ENCODE measurements around the gene PISD. TPM values are rescaled to one million over a fixed set of nuclear protein-coding genes. Genes with fewer than 3 reads are reported as not detected.

PISD gene
- total RNA-seq, 1 donor, result 37.3 TPM

DNA sequence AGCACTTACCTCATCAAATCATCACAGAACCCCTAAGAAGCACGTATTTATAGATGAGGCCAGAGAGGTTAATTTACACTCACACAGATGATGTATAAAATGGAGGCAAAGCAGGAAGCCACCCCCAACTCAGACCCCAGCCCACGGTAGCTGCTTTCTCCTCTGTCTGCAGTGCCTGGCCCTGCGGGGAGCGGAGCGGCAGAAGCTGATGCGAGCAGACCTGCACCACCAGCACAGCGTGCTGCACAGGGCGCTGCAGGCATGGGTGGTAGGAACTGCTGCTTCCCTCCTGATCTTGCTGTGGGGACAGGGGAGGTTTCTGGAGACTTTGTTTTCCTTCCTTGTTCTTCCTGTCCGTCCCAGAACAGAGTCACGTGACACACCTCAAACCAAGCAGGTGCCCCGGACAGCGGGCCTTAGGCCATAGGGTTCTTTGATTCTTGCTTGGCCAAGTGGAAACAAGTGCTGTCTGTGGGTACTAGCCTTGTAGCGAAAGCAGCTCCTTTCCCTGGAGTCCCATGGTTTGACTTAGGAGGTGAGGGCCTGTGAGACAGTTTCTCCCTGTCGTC is 57.8 kb downstream of the PISD start:
- Histone ChIP-seq H3K4me3 (ENCODE audit: insufficient read depth, low read length) (no peak overlapping the region), H4K20me1 (ENCODE audit: insufficient read depth, low read length) (no peaks in the 10 kb centered on the region), H3K27ac (ENCODE audit: low read depth, low read length) (no peak overlapping the region), H3K9me3 (ENCODE audit: low read depth, low read length) (no peaks in the 10 kb centered on the region), H3K4me1 (ENCODE audit: insufficient read depth, low read length) (peaks cover 13% of the 10 kb centered on the region), H3K27me3 (ENCODE audit: insufficient read depth, low read length) (no peaks in the 10 kb centered on the region), H3K36me3 (ENCODE audit: insufficient read depth, low read length) (peaks cover 2% of the 10 kb centered on the region), H3K79me2 (ENCODE audit: insufficient read depth, low read length) (no peaks in the 10 kb centered on the region), H2AFZ (ENCODE audit: low read length) (no peak overlapping the region), H3K4me2 (ENCODE audit: insufficient read depth, low read length) (no peak overlapping the region)
- no peak for DNase-seq (ENCODE audit: insufficient read length, low spot score, missing footprints)
- TF ChIP-seq, protein P1, sequence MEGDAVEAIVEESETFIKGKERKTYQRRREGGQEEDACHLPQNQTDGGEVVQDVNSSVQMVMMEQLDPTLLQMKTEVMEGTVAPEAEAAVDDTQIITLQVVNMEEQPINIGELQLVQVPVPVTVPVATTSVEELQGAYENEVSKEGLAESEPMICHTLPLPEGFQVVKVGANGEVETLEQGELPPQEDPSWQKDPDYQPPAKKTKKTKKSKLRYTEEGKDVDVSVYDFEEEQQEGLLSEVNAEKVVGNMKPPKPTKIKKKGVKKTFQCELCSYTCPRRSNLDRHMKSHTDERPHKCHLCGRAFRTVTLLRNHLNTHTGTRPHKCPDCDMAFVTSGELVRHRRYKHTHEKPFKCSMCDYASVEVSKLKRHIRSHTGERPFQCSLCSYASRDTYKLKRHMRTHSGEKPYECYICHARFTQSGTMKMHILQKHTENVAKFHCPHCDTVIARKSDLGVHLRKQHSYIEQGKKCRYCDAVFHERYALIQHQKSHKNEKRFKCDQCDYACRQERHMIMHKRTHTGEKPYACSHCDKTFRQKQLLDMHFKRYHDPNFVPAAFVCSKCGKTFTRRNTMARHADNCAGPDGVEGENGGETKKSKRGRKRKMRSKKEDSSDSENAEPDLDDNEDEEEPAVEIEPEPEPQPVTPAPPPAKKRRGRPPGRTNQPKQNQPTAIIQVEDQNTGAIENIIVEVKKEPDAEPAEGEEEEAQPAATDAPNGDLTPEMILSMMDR (IDR thresholded peaks at IDR 0.05; ENCODE audit: extremely low read depth, low read depth, low read length), result no peak

DNA sequence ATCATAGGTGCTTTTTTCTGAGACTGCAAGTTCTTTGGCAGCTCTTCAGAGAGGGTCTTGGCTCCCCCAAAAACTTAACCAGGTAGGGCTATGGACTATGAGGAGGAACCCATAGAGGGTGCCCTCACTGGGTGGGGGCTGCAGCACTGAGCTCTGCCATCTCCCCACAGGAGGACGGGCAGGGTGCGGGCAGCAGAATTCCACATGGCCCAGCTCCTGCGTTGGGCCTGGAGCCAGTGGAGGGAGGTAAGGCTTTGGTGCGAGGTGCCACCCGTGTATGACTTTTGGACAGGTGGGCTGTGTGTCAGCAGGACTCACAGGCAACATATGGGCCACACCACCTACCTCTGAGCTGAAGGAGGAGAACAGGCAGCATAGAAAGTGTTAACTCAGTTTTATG is 58.4 kb downstream of the PISD start:
- no peaks in the 10 kb centered on the region for H3K79me2 ChIP-seq (ENCODE audit: insufficient read depth, low read length)
- H3K9me3 ChIP-seq (ENCODE audit: low read depth, low read length), result no peaks in the 10 kb centered on the region
- peaks cover 2% of the 10 kb centered on the region for H3K36me3 ChIP-seq (ENCODE audit: insufficient read depth, low read length)
- H2AFZ ChIP-seq (ENCODE audit: low read length), result no peak overlapping the region
- H3K4me3 ChIP-seq (ENCODE audit: insufficient read depth, low read length), result no peak overlapping the region
- H3K4me2 ChIP-seq (ENCODE audit: insufficient read depth, low read length), result no peak overlapping the region
- no peak overlapping the region for H3K27ac ChIP-seq (ENCODE audit: low read depth, low read length)
- DNase-seq (ENCODE audit: insufficient read length, low spot score, missing footprints), result no peak
- H3K4me1 ChIP-seq (ENCODE audit: insufficient read depth, low read length), result peaks cover 13% of the 10 kb centered on the region
- H3K27me3 ChIP-seq (ENCODE audit: insufficient read depth, low read length), result no peaks in the 10 kb centered on the region
- TF ChIP-seq, protein P1 (IDR thresholded peaks at IDR 0.05; ENCODE audit: extremely low read depth, low read depth, low read length), result no peak
- no peaks in the 10 kb centered on the region for H4K20me1 ChIP-seq (ENCODE audit: insufficient read depth, low read length)

DNA sequence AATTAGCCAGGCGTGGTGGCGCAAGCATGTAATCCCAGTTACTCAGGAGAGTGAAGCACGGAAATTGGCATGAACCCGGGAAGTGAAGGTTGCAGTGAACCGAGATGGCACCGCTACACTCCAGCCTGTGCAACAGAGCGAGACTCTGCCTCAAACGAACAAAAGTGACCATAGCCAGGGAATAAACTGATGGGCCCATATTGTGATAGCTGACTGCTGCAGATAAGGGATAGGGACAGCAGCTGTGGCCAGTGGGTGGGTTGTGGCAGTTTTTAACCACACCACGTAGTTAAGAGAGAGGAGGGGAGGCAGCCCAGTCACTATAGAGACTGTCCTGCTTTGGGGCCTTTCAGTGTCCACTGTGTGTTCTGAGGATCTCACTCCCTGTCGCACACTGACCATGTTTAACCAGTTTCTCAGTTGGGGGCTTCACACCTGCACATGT is 58.9 kb downstream of the PISD start:
- peak overlapping the region; percentile 66 for H3K27ac ChIP-seq (ENCODE audit: low read depth, low read length)
- no peak for DNase-seq (ENCODE audit: insufficient read length, low spot score, missing footprints)
- no peak overlapping the region for H2AFZ ChIP-seq (ENCODE audit: low read length)
- H3K27me3 ChIP-seq (ENCODE audit: insufficient read depth, low read length), result no peaks in the 10 kb centered on the region
- no peaks in the 10 kb centered on the region for H3K79me2 ChIP-seq (ENCODE audit: insufficient read depth, low read length)
- H3K4me3 ChIP-seq (ENCODE audit: insufficient read depth, low read length), result no peak overlapping the region
- no peak overlapping the region for H3K4me2 ChIP-seq (ENCODE audit: insufficient read depth, low read length)
- TF ChIP-seq, protein P1 (IDR thresholded peaks at IDR 0.05; ENCODE audit: extremely low read depth, low read depth, low read length), result no peak
- peaks cover 2% of the 10 kb centered on the region for H3K36me3 ChIP-seq (ENCODE audit: insufficient read depth, low read length)
- peaks cover 13% of the 10 kb centered on the region for H3K4me1 ChIP-seq (ENCODE audit: insufficient read depth, low read length)
- no peaks in the 10 kb centered on the region for H4K20me1 ChIP-seq (ENCODE audit: insufficient read depth, low read length)
- no peaks in the 10 kb centered on the region for H3K9me3 ChIP-seq (ENCODE audit: low read depth, low read length)

DNA sequence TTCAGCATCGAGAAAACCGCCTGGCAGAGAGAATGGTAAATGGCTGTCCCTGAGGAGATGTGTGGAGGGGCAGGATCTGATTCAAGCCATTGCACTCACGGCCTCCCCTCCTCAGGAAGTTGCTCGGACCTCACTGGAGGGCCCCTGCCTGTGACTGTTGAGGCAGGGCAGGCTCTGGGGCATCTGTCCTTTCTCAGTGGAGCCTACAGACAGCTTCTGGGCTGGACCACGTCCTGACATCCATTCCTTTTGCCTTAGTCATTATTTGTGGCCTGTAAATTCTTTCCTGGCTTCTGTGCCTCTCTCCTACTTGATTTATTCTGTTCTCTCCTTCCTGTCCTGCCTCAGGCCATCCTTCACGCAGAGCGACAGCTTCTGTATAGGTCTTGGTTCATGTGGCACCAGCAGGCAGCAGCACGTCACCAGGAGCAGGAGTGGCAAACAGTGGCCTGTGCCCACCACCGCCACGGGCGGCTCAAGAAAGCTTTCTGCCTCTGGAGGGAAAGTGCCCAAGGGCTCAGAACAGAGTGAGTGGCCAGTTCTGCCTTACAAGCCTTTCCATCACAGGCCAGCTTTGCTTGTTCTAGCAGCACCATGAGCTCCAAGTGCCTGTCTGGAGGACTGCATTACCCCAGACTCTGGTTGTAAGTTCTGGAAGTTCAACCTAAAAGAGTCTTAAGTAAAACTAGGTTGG is 59.6 kb downstream of the PISD start:
- Histone ChIP-seq H3K79me2 (ENCODE audit: insufficient read depth, low read length) (no peaks in the 10 kb centered on the region), H3K4me3 (ENCODE audit: insufficient read depth, low read length) (no peak overlapping the region), H4K20me1 (ENCODE audit: insufficient read depth, low read length) (no peaks in the 10 kb centered on the region), H3K4me1 (ENCODE audit: insufficient read depth, low read length) (peaks cover 13% of the 10 kb centered on the region), H2AFZ (ENCODE audit: low read length) (peak overlapping the region; percentile 46), H3K36me3 (ENCODE audit: insufficient read depth, low read length) (peaks cover 2% of the 10 kb centered on the region), H3K27me3 (ENCODE audit: insufficient read depth, low read length) (no peaks in the 10 kb centered on the region), H3K9me3 (ENCODE audit: low read depth, low read length) (no peaks in the 10 kb centered on the region), H3K4me2 (ENCODE audit: insufficient read depth, low read length) (no peak overlapping the region), H3K27ac (ENCODE audit: low read depth, low read length) (peak overlapping the region; percentile 66)
- DNase-seq (ENCODE audit: insufficient read length, low spot score, missing footprints), result peak; percentile 96
- TF ChIP-seq, protein P1 (IDR thresholded peaks at IDR 0.05; ENCODE audit: extremely low read depth, low read depth, low read length), result no peak

Measured in osteoblast (primary cell).